SU-DHL-6 (cell line): Measurements from ENCODE around the gene SCARF2.

Experiments used
- CTCF ChIP-seq: fragments of 200-600 bp; sonication (generic); IDR thresholded peaks from one replicate; pipeline ENCODE4 v1.5.1; 2017; ENCODE audit warnings: antibody characterized with exemption, mild to moderate bottlenecking, low read length, moderate library complexity; ENCODE audit not compliant: insufficient read depth, poor library complexity, severe bottlenecking
- EZH2phosphoT487 ChIP-seq: fragments of 200-600 bp; sonication (generic), shearing (Covaris generic); conservative IDR thresholded peaks from 2 replicates; pipeline ENCODE4 v1.6.1; 2018; ENCODE audit warnings: mild to moderate bottlenecking, antibody characterized with exemption, low read length, moderate library complexity, mixed read lengths

- TF ChIP-seq CTCF (no peak), EZH2phosphoT487 (no peak)
Observed at GRCh38 chr22:20384171-20384570, 53.5 kb downstream of the SCARF2 start.
